DND-41 (cell line): ENCODE results near the gene HES6.
A peak's percentile ranks its signal among the peaks of the same experiment; 100 is the strongest.

Experiments
- ATAC-seq: fragments of 200-7000 bp; cut with Tn5 transposase; 3 replicates; pipeline ENCODE4 v1.9.1; 2021; ENCODE audit warnings: low read depth; ENCODE audit not compliant: insufficient read depth
- DNase-seq: peaks from one replicate; pipeline ENCODE4 v3.0.0-alpha.2; 2020
- H2AFZ ChIP-seq: 2 replicates; pipeline ENCODE4 v1.6.0; 2012; ENCODE audit warnings: low read depth, low read length
- H3K27ac ChIP-seq: 2 replicates; pipeline ENCODE4 v1.5.1; 2012; ENCODE audit warnings: low read length, inconsistent platforms
- H3K27me3 ChIP-seq: fragments of 200-600 bp; sonication (generic); 2 replicates; pipeline ENCODE4 v1.6.0; 2012; ENCODE audit warnings: low read length, mild to moderate bottlenecking, inconsistent platforms; ENCODE audit not compliant: insufficient read depth, poor library complexity
- H3K36me3 ChIP-seq: 2 replicates; pipeline ENCODE4 v1.5.1; 2012; ENCODE audit warnings: low read length, inconsistent platforms; ENCODE audit not compliant: insufficient read depth
- H3K4me1 ChIP-seq: 2 replicates; pipeline ENCODE4 v1.5.1; 2012; ENCODE audit warnings: mild to moderate bottlenecking, low read length; ENCODE audit not compliant: insufficient read depth
- H3K4me2 ChIP-seq: 2 replicates; pipeline ENCODE4 v1.6.0; 2012; ENCODE audit warnings: mild to moderate bottlenecking, moderate library complexity, low read length, inconsistent platforms; ENCODE audit not compliant: insufficient read depth
- H3K4me3 ChIP-seq, 2 experiments: fragments of 200-600 bp in 1 of 2; shearing (Covaris generic) in 1 of 2; 2 replicates each; pipeline ENCODE4 v1.5.1; 2012 to 2016; ENCODE audit warnings: inconsistent platforms in 2 of 2, low read length in 2 of 2, mild to moderate bottlenecking in 2 of 2, low read depth in 1 of 2, moderate library complexity in 1 of 2
- H3K79me2 ChIP-seq: 2 replicates; pipeline ENCODE4 v1.6.0; 2012; ENCODE audit warnings: low read length, inconsistent platforms; ENCODE audit not compliant: insufficient read depth
- H3K9ac ChIP-seq: 2 replicates; pipeline ENCODE4 v1.6.0; 2012; ENCODE audit warnings: low read depth, mild to moderate bottlenecking, inconsistent platforms, low read length, moderate library complexity
- H3K9me3 ChIP-seq: 2 replicates; pipeline ENCODE4 v1.5.1; 2012; ENCODE audit warnings: low read length, moderate library complexity, mild to moderate bottlenecking, inconsistent platforms; ENCODE audit not compliant: insufficient read depth, severe bottlenecking
- H4K20me1 ChIP-seq: 2 replicates; pipeline ENCODE4 v1.6.0; 2012; ENCODE audit warnings: low read length; ENCODE audit not compliant: insufficient read depth
- EZH2 ChIP-seq: IDR thresholded peaks from 3 replicates; pipeline ENCODE4 v1.6.1; 2012; ENCODE audit warnings: borderline replicate concordance, low read depth, mild to moderate bottlenecking, moderate library complexity, low read length, inconsistent platforms; ENCODE audit not compliant: severe bottlenecking
- TF ChIP-seq, protein P1 (sequence below): IDR thresholded peaks from 2 replicates; pipeline ENCODE4 v1.5.1; 2012; ENCODE audit warnings: borderline replicate concordance, low read length, moderate library complexity, mild to moderate bottlenecking; ENCODE audit not compliant: poor library complexity, severe bottlenecking; ENCODE audit errors: extremely low read depth

Gene HES6, protein sequence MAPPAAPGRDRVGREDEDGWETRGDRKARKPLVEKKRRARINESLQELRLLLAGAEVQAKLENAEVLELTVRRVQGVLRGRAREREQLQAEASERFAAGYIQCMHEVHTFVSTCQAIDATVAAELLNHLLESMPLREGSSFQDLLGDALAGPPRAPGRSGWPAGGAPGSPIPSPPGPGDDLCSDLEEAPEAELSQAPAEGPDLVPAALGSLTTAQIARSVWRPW

DNA sequence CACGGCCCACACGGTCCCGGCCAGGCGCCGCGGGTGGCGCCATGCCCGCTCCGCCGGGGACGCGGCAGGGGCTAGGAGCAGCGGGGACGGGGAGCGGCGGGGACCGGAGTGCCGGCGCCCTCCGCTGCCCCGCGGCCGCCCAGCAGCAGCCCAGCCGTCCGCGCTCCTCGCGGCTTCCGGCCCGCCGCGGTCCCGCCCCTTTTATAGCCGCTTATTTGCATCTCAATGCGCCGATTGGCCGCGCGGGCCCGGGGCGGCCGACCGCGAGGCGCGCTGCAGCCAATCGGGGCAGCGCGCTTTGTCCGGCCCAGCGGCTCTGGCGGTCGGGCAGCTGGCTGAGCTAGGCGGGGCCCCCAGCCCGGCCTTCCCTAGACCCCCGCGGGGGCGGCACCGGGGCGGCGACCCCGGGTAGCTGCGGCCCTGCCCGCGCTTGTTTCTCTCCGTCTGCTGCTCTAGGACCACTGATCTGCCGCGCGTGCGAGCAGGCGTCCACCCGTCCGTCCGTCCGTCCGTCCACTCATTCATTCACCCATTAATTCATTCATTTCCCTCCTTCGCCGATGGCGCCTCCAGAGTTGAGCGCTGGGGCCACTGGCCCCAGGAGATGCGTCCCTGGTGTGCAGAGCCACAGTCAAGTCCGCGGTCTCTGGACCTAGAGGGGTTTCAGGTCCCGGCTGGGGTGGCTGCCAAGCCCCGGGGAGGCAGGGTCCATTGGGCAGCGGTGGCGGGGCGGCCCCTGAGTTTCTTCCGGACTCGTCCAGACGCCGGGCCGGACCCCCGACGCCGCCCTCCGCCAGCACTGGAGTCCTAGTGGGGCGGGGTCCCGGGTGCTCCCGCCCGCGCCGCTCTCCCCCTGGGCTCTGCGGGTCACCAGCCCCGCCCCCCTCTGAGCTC, at the start of gene HES6:
TSS of gene HES6 (minus strand) at position 176 of the 894 bp plus-strand sequence. CDS start at position 43, 133 bp downstream.
- Histone ChIP-seq H3K4me2 (peak within 1 kb of the TSS; percentile 62), H3K9me3 (no peaks in the 10 kb centered on the region), H3K27ac (no peak within 1 kb of the TSS), H3K27me3 (peaks cover 9% of the 10 kb centered on the region), H3K4me3 (peak within 1 kb of the TSS in 1 of 2 experiments; percentile 50; a peak in 2 of 4 replicates), H4K20me1 (no peaks in the 10 kb centered on the region), H3K9ac (peak within 1 kb of the TSS; percentile 35; the same call in 1 of the 2 replicates), H3K36me3 (peaks cover under 1% of the 10 kb centered on the region; the same call in 1 of the 2 replicates), H3K4me1 (peaks cover 4% of the 10 kb centered on the region), H2AFZ (peak within 1 kb of the TSS; percentile 54), H3K79me2 (no peaks in the 10 kb centered on the region)
- DNase-seq (peak; percentile 66), ATAC-seq (peak; percentile 88)
- TF ChIP-seq EZH2, result no peak
- TF ChIP-seq, protein P1, sequence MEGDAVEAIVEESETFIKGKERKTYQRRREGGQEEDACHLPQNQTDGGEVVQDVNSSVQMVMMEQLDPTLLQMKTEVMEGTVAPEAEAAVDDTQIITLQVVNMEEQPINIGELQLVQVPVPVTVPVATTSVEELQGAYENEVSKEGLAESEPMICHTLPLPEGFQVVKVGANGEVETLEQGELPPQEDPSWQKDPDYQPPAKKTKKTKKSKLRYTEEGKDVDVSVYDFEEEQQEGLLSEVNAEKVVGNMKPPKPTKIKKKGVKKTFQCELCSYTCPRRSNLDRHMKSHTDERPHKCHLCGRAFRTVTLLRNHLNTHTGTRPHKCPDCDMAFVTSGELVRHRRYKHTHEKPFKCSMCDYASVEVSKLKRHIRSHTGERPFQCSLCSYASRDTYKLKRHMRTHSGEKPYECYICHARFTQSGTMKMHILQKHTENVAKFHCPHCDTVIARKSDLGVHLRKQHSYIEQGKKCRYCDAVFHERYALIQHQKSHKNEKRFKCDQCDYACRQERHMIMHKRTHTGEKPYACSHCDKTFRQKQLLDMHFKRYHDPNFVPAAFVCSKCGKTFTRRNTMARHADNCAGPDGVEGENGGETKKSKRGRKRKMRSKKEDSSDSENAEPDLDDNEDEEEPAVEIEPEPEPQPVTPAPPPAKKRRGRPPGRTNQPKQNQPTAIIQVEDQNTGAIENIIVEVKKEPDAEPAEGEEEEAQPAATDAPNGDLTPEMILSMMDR, result no peak

DNA sequence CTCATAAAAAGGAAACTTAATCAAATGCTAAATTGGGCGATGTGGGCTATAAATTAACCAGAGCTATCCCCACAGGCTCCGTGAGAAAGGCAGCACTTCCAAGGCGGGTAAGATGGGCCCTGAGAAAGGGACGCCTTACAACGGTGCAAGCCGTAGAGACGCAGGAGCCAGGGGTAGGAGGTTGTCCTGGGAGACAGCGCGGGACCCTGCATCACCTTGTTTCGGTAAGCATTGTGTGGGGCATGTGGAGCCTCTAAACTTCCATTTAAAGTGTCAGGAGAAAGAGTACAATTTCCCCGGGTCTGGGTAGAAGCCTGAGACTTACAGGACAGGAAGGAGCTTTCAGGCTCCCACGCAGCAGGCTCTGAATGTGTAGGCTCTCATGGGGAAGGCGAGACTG, 49.7 kb upstream of the HES6 start:
- DNase-seq (no peak), ATAC-seq (no peak)
- TF ChIP-seq EZH2, result no peak
- TF ChIP-seq, protein P1, result no peak
- H2AFZ ChIP-seq, result peak overlapping the region; percentile 90
- peaks cover 38% of the 10 kb centered on the region for H3K79me2 ChIP-seq
- H3K27ac ChIP-seq, result peak overlapping the region; percentile 82
- no peaks in the 10 kb centered on the region for H3K27me3 ChIP-seq
- H3K4me1 ChIP-seq, result peaks cover 37% of the 10 kb centered on the region
- H4K20me1 ChIP-seq, result peaks cover 35% of the 10 kb centered on the region; the same call in 1 of the 2 replicates
- no peaks in the 10 kb centered on the region for H3K9me3 ChIP-seq
- H3K4me2 ChIP-seq, result peak overlapping the region; percentile 94
- no peaks in the 10 kb centered on the region; the same call in 1 of the 2 replicates for H3K36me3 ChIP-seq
- peak overlapping the region; percentile 46 to 98; a peak in 3 of 4 replicates for H3K4me3 ChIP-seq
- H3K9ac ChIP-seq, result peak overlapping the region; percentile 91

DNA sequence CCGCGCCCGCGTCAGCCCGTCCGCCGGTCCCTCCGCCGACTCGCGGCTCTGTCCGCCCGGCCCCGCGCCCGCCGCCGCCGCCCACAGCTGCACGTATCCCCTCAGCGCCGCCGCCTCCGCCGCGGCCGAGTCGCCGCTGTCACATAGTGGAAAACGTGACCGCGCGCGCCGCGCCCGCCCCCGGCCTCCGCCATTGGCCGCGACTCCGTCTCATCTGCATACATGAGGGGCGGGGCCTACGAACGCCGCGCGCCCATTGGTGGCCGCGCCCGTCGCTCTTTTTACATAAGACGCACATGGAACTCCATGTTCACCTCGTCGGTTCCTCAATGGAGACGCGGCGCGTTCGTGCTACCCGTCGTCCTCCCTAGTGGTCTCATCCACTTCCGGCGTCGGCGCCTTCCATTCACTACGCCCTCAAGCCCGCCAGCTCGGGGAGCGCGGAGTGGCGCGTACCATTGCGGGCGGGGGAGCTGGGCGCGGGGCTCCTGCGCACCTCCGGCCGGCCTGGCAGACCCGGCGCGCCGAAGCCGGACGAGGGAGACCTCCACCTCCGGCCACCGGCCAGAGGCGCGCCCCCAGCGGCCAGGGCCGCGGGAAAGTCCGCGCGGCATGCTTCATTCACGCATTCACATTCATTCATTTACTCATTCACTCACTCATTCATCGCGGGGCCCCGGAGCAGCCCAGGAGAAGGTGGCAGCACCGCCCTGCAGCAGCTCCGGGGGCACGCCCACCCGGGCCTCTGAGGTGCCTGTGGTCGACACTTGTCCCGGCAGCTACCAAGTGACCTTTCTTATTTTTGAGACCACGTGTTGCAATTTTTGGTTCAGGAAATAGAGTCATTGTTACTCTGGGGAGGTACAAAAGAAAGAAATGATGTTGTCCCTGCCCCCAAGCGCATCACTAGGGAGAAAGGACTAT, 49.1 kb upstream of the HES6 start:
- peaks cover 42% of the 10 kb centered on the region for H3K79me2 ChIP-seq
- H2AFZ ChIP-seq, result peak overlapping the region; percentile 90
- DNase-seq (peak; percentile 99), ATAC-seq (peak; percentile 96)
- H3K9ac ChIP-seq, result peak overlapping the region; percentile 91
- no peaks in the 10 kb centered on the region for H3K27me3 ChIP-seq
- H3K4me3 ChIP-seq, result peak overlapping the region; percentile 46 to 98; a peak in 3 of 4 replicates
- peak overlapping the region; percentile 94 for H3K4me2 ChIP-seq
- H3K9me3 ChIP-seq, result no peaks in the 10 kb centered on the region
- peaks cover 37% of the 10 kb centered on the region for H3K4me1 ChIP-seq
- H3K27ac ChIP-seq, result peak overlapping the region; percentile 82
- peaks cover 38% of the 10 kb centered on the region; the same call in 1 of the 2 replicates for H4K20me1 ChIP-seq
- no peaks in the 10 kb centered on the region; the same call in 1 of the 2 replicates for H3K36me3 ChIP-seq
- TF ChIP-seq, protein P1, result no peak
- TF ChIP-seq EZH2, result no peak
